ENCODE data around the gene KRT83. TPM values are rescaled to one million over a fixed set of nuclear protein-coding genes. Genes with fewer than 3 reads are reported as not detected.

KRT83 gene
- total RNA-seq, 1 donor from 2014 or later, result not detected

GRCh38 chr12:52352951-52353350 lies 31.8 kb upstream of the KRT83 start:
- Histone ChIP-seq H3K4me3 (ENCODE audit: low read depth, low read length) (no peak overlapping the region), H3K36me3 (ENCODE audit: control insufficient read depth, insufficient read depth, low read length) (no peaks in the 10 kb centered on the region), H3K27me3 (ENCODE audit: control insufficient read depth, insufficient read depth, low read length) (peaks cover 18% of the 10 kb centered on the region)
- TF ChIP-seq CTCF (IDR thresholded peaks at IDR 0.05; ENCODE audit: insufficient read depth, low read length, poor library complexity, severe bottlenecking), result no peak
- no peak for DNase-seq (ENCODE audit: low read depth)

- no peaks in the 10 kb centered on the region for H3K36me3 ChIP-seq (ENCODE audit: control insufficient read depth, insufficient read depth, low read length)
- no peak overlapping the region for H3K4me3 ChIP-seq (ENCODE audit: low read depth, low read length)
- TF ChIP-seq CTCF (IDR thresholded peaks at IDR 0.05; ENCODE audit: insufficient read depth, low read length, poor library complexity, severe bottlenecking), result no peak
- DNase-seq (ENCODE audit: low read depth), result no peak
- peaks cover 18% of the 10 kb centered on the region for H3K27me3 ChIP-seq (ENCODE audit: control insufficient read depth, insufficient read depth, low read length)
Observed at GRCh38 chr12:52351196-52352059, 30.2 kb upstream of the KRT83 start.

GRCh38 chr12:52350786-52351185 lies 29.6 kb upstream of the KRT83 start:
- Histone ChIP-seq H3K4me3 (ENCODE audit: low read depth, low read length) (no peak overlapping the region), H3K27me3 (ENCODE audit: control insufficient read depth, insufficient read depth, low read length) (peaks cover 18% of the 10 kb centered on the region), H3K36me3 (ENCODE audit: control insufficient read depth, insufficient read depth, low read length) (no peaks in the 10 kb centered on the region)
- DNase-seq (ENCODE audit: low read depth), result no peak
- no peak for TF ChIP-seq CTCF (IDR thresholded peaks at IDR 0.05; ENCODE audit: insufficient read depth, low read length, poor library complexity, severe bottlenecking)

- Histone ChIP-seq H3K27me3 (ENCODE audit: control insufficient read depth, insufficient read depth, low read length) (peaks cover 15% of the 10 kb centered on the region), H3K4me3 (ENCODE audit: low read depth, low read length) (no peak overlapping the region), H3K36me3 (ENCODE audit: control insufficient read depth, insufficient read depth, low read length) (no peaks in the 10 kb centered on the region)
- DNase-seq (ENCODE audit: low read depth), result no peak
- TF ChIP-seq CTCF (IDR thresholded peaks at IDR 0.05; ENCODE audit: insufficient read depth, low read length, poor library complexity, severe bottlenecking), result no peak
Observed at GRCh38 chr12:52350021-52350620, 28.9 kb upstream of the KRT83 start.

GRCh38 chr12:52349196-52349595 lies 28.0 kb upstream of the KRT83 start:
- H3K27me3 ChIP-seq (ENCODE audit: control insufficient read depth, insufficient read depth, low read length), result peaks cover 14% of the 10 kb centered on the region
- DNase-seq (ENCODE audit: low read depth), result peak; percentile 35
- no peak overlapping the region for H3K4me3 ChIP-seq (ENCODE audit: low read depth, low read length)
- no peak for TF ChIP-seq CTCF (IDR thresholded peaks at IDR 0.05; ENCODE audit: insufficient read depth, low read length, poor library complexity, severe bottlenecking)
- H3K36me3 ChIP-seq (ENCODE audit: control insufficient read depth, insufficient read depth, low read length), result no peaks in the 10 kb centered on the region

All from kidney epithelial cell (primary cell).